HG02840 (cell line): ENCODE measurements around the gene ALPK3.

Experiments
- ATAC-seq: cut with Tn5 transposase; IDR thresholded peaks from one replicate; pipeline ENCODE4 v1.9.1; 2021; ENCODE audit warnings: mild to moderate bottlenecking, moderate library complexity, moderate number of reproducible peaks; ENCODE audit not compliant: unreplicated experiment, low FRiP score

The ALPK3 gene

DNA sequence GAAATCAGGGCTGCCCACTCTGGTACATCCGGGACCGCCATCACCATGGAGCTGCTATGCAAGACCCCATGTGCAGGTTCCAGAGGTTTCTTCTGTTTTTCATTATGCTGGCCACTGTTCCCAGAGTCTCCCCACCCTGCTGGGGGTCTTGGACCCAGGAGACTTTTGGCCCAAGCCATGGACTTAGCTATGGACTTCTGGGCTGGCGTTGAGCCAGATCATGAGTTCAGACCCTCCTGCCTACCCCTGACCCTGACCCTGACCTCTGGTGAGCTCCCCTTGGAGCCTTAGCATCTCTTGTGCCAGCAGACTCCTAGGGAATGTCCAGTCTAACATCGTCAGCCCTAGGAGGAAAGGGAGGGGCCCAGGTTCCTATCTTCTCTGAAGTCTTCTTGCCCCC is 92.6 kb downstream of the ALPK3 start:
- no peak for ATAC-seq

- ATAC-seq = no peak
These were observed 93.9 kb downstream of the ALPK3 start for GRCh38 chr15:84910928-84911623.

GRCh38 chr15:84911879-84912660 is 94.9 kb downstream of the ALPK3 start:
- ATAC-seq = no peak

- no peak for ATAC-seq
These were observed 96.2 kb downstream of the ALPK3 start for GRCh38 chr15:84913360-84913723.

DNA sequence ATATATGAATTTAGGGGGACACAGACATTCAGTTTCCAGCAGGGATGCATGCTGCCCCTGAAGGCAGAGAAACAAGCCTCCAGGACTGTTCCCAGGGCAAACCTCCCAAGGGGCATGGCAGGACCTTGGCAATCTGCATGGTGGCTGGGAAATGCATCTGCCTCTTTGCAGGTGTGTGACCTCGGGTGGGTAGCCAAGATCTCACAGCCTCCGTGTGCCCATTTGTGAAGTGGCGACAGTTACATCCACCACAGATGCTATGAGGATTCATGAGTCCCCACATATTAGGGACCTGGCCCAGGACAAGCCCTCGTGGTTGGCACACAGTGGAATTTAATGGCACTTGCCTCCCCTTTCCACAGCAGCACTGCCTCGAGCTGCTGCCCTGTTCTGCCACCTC is 97.2 kb downstream of the ALPK3 start:
- no peak for ATAC-seq

- ATAC-seq = peak; percentile 79
These were observed 97.9 kb downstream of the ALPK3 start for GRCh38 chr15:84914909-84915605.

DNA sequence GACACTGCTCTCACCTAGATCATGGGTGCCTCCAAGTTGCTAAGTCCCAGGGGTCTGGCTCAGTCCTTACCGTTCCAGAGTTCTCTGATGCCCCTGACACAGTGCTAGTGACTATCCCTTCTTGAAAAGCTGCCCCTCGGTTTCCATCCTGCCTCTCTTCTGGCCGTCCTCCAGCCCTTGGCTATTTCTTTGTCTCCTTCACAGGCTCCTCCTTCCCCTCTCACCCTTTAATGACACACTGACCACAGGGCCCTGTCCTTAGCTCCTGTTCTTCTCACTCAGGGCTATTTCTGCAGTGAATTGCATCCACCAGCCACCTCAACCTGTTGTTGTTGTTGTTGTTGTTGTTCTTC is 98.4 kb downstream of the ALPK3 start:
- no peak for ATAC-seq

DNA sequence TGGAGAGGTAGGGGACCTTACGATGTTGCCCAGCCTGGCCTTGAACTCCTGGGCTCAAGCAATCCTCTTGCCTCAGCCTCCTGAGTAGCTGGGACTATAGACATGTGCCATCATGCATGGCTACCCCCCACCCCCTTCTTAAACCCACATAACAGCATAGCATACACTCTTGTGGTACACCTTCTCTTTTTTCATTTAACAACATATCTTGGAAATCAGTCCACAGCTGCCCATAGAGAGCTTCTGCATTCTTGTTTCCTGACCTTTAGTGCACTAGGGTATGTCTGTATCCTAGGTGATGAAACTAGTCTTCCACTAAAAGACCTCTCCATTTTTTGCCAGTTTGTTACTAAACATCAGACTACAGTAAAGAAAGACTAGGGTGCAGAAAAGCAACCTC is 100.3 kb downstream of the ALPK3 start:
- no peak for ATAC-seq

DNA sequence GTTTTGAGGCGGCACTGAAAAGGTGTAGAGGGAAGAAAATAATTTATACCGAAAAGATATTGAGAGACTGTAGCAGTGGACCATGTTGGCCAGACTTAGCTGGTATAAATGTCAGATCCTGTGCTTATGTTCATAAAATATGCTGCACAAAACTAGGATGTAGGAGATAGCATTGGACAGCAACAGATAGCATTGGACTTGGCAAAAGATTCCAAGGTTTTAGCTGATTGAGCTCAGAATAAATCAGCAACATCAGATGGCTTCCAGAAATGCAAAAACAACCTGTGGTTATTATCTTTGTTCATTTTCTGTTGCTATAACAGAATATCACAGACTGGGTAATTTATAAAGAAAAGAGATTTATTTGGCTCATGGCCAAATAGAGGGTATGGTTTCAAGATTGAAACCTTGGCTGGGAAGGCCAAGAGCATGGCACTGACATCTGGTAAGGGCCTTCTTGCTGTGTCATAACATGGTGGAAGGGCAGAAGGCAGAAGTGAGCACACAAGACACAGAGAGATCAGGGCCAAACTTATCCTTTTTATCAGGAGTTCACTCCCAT is 102.0 kb downstream of the ALPK3 start:
- no peak for ATAC-seq

DNA sequence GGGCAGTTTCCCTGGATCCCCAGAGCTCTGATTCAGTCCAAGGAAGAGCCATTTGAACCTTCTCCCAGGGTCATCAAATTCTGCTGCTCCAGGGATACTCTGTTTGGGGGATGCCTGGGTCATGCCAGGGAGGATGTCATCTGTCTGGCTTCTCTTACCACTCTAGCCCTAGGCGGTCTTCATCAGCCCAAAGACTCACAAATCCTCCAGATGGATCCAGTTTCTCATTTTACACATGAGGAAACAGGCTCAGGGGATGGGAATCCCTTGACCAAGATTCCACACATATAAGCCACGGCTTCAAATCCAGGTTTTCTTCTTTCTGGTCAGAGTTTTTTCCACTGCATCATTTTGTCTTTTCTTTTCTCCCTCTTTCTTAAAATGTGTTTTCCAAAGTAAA is 104.0 kb downstream of the ALPK3 start:
- ATAC-seq = no peak

DNA sequence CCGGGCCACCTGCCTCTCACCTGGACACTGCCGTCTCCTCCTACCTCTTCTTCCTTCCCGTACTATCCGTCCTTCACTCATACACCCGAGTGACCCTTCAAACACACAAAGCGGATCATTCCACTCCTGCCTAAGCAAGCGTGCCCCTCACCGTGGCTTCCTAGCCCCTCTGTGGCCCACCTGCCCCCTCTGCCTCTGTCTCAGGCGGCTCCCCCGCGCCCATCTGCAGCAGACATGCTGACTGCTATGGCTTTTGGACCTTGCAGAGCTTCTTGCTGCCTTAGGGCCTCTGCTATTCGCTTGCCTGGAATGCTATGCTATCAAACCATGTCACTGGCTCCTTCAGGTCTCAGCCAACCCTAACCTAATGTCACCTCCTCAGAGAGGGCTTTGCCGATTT is 105.4 kb downstream of the ALPK3 start:
- no peak for ATAC-seq
